B cell (primary cell): ENCODE data around the gene LMNB1.

Source experiments
- CTCF ChIP-seq: fragments of 200-600 bp; IDR thresholded peaks from one replicate; pipeline ENCODE4 v1.8.0; 2022; ENCODE audit warnings: antibody characterized with exemption, mild to moderate bottlenecking
- EZH2 ChIP-seq: IDR thresholded peaks from 2 replicates; pipeline ENCODE4 v1.6.1; 2012; ENCODE audit warnings: borderline replicate concordance, low read depth, mild to moderate bottlenecking, moderate library complexity, low read length; ENCODE audit not compliant: insufficient read depth, poor library complexity, severe bottlenecking

- TF ChIP-seq EZH2 (no peak), CTCF (no peak)
Measured at GRCh38 chr5:126810596-126811380, 33.9 kb downstream of the LMNB1 start.
